GM19240 (cell line): ENCODE data around the gene SYNM.

ENCODE experiments used
- DNase-seq: peaks from one replicate; pipeline ENCODE4 v3.0.0; 2011; ENCODE audit warnings: low spot score; ENCODE audit not compliant: insufficient read length

SYNM gene

GRCh38 chr15:99085413-99086326 is 19.2 kb upstream of the SYNM start:
- no peak for DNase-seq

GRCh38 chr15:99086327-99086667 is 18.6 kb upstream of the SYNM start:
- DNase-seq, result no peak

GRCh38 chr15:99087405-99087943 is 17.4 kb upstream of the SYNM start:
- DNase-seq, result no peak

GRCh38 chr15:99090011-99090699 is 14.7 kb upstream of the SYNM start:
- peak; percentile 65 for DNase-seq

GRCh38 chr15:99090938-99091337 is 13.9 kb upstream of the SYNM start:
- no peak for DNase-seq

GRCh38 chr15:99092554-99093172 is 12.2 kb upstream of the SYNM start:
- DNase-seq, result no peak

GRCh38 chr15:99095626-99096025 is 9.3 kb upstream of the SYNM start:
- DNase-seq, result no peak

- DNase-seq, result no peak
These were observed 8.5 kb upstream of the SYNM start for GRCh38 chr15:99096173-99096893.

GRCh38 chr15:99096894-99097426 is 7.9 kb upstream of the SYNM start:
- no peak for DNase-seq

GRCh38 chr15:99097441-99098410 is 7.2 kb upstream of the SYNM start:
- DNase-seq, result no peak

- DNase-seq, result no peak
These were observed 6.5 kb upstream of the SYNM start for GRCh38 chr15:99098426-99098825.

GRCh38 chr15:99098991-99099390 is 5.9 kb upstream of the SYNM start:
- DNase-seq, result no peak

GRCh38 chr15:99099661-99100060 is 5.2 kb upstream of the SYNM start:
- no peak for DNase-seq

GRCh38 chr15:99100245-99101173 is 4.4 kb upstream of the SYNM start:
- no peak for DNase-seq

GRCh38 chr15:99101501-99101900 is 3.4 kb upstream of the SYNM start:
- DNase-seq, result no peak

GRCh38 chr15:99102332-99103235 is 2.3 kb upstream of the SYNM start:
- no peak for DNase-seq

- no peak for DNase-seq
These were observed 1.6 kb upstream of the SYNM start for GRCh38 chr15:99103279-99103678.
